ENCODE measurements around the gene SELENOS. TPM values are rescaled to one million over a fixed set of nuclear protein-coding genes. Genes with fewer than 3 reads are reported as not detected.
A peak's percentile ranks its signal among the peaks of the same experiment; 100 is the strongest.

SELENOS gene
- total and polyA plus RNA-seq, 12 donors = 47.7 to 205 (median 81.6) TPM

GRCh38 chr15:101264011-101264410, 13.3 kb downstream of the SELENOS start:
- Histone ChIP-seq H3K9me3 (replicated peaks in 1 of 3) (no peaks in the 10 kb centered on the region), H3K27ac (no peak overlapping the region), H3K36me3 (replicated peaks in 1 of 2) (no peaks in the 10 kb centered on the region), H3K4me3 (no peak overlapping the region), H3K4me1 (replicated peaks in 1 of 2) (no peaks in the 10 kb centered on the region), H3K27me3 (no peaks in the 10 kb centered on the region)
- TF ChIP-seq CTCF (IDR thresholded peaks at IDR 0.05) (no peak), POLR2A (IDR thresholded peaks at IDR 0.05) (no peak)
- peak in 1 of 7 donors; percentile 5 for DNase-seq
- 82 to 94% (median 90%) methylated on average over 4 of the region's 4 CpGs for WGBS, 4 donors
- intact Hi-C loops (cut with DNase I) = loop anchor here in 1 of 2 donors (5.0 to 10.0 kb wide), 2 partner anchors 149 to 247 kb away; no protein-coding TSS in a partner anchor

GRCh38 chr15:101262551-101262950, 14.7 kb downstream of the SELENOS start:
- Histone ChIP-seq H3K4me1 (replicated peaks in 1 of 2) (peaks cover 0 to 6% of the 10 kb centered on the region in 2 donors), H3K4me3 (no peak overlapping the region), H3K9me3 (replicated peaks in 1 of 3) (no peaks in the 10 kb centered on the region), H3K27me3 (no peaks in the 10 kb centered on the region), H3K36me3 (replicated peaks in 1 of 2) (no peaks in the 10 kb centered on the region), H3K27ac (no peak overlapping the region)
- TF ChIP-seq CTCF (IDR thresholded peaks at IDR 0.05) (no peak), POLR2A (IDR thresholded peaks at IDR 0.05) (no peak)
- intact Hi-C loops (cut with DNase I) = loop anchor here in 1 of 2 donors (5.0 to 10.0 kb wide), 2 partner anchors 148 to 245 kb away; no protein-coding TSS in a partner anchor
- no peak for DNase-seq
- 82 to 86% (median 83%) methylated on average over 4 of the region's 4 CpGs for WGBS, 4 donors

GRCh38 chr15:101258238-101259144, 18.8 kb downstream of the SELENOS start:
- Histone ChIP-seq H3K36me3 (replicated peaks in 1 of 2) (no peaks in the 10 kb centered on the region), H3K27me3 (no peaks in the 10 kb centered on the region), H3K4me3 (no peak overlapping the region), H3K27ac (no peak overlapping the region), H3K9me3 (replicated peaks in 1 of 3) (no peaks in the 10 kb centered on the region), H3K4me1 (replicated peaks in 1 of 2) (peaks cover 0 to 10% of the 10 kb centered on the region in 2 donors)
- intact Hi-C loops (cut with DNase I) = loop anchor here (2.0 to 10.0 kb wide), 4 partner anchors 74 to 244 kb away; no protein-coding TSS in a partner anchor
- no peak for TF ChIP-seq POLR2A (IDR thresholded peaks at IDR 0.05)
- peak; percentile 63 to 96 (median 91) for TF ChIP-seq CTCF (IDR thresholded peaks at IDR 0.05)
- WGBS, 4 donors = 19 to 37% (median 27%) methylated on average over 8 to 11 of the region's 11 CpGs
- DNase-seq = peak; percentile 57 to 88 (median 74)

GRCh38 chr15:101256757-101257156, 20.5 kb downstream of the SELENOS start:
- H3K9me3 ChIP-seq (replicated peaks in 1 of 3) = no peaks in the 10 kb centered on the region
- intact Hi-C loops (cut with DNase I) = loop anchor here (2.0 to 10.0 kb wide), 4 partner anchors 72 to 169 kb away; no protein-coding TSS in a partner anchor
- no peak overlapping the region for H3K27ac ChIP-seq
- peaks cover 4 to 18% of the 10 kb centered on the region in 2 donors for H3K4me1 ChIP-seq (replicated peaks in 1 of 2)
- no peaks in the 10 kb centered on the region for H3K36me3 ChIP-seq (replicated peaks in 1 of 2)
- no peak overlapping the region for H3K4me3 ChIP-seq
- TF ChIP-seq POLR2A (IDR thresholded peaks at IDR 0.05) (no peak), CTCF (IDR thresholded peaks at IDR 0.05) (no peak)
- peak in 1 of 7 donors; percentile 15 for DNase-seq
- WGBS, 4 donors = 88 to 94% (median 93%) methylated on average over 6 of the region's 6 CpGs
- no peaks in the 10 kb centered on the region for H3K27me3 ChIP-seq

Data from adrenal gland (tissue), 12 donors.